ENCODE results near the gene INPP1. TPM values are rescaled to one million over a fixed set of nuclear protein-coding genes. Genes with fewer than 3 reads are reported as not detected.

The INPP1 gene
- total RNA-seq, 4 donors from 2014 or later, result 10.9 to 12.0 (median 11.9) TPM

GRCh38 chr2:190402986-190403603 lies 59.7 kb downstream of the INPP1 start:
- 48 to 58% methylated on average over 5 of the region's 5 CpGs for WGBS, 2 donors
- no peak overlapping the region for H3K4me3 ChIP-seq (ENCODE audit: low read depth, poor library complexity, severe bottlenecking)
- no peak for DNase-seq (ENCODE audit: low spot score in 2 of 2)
- TF ChIP-seq POLR2A (IDR thresholded peaks at IDR 0.05), result no peak
- no peak for TF ChIP-seq CTCF (IDR thresholded peaks at IDR 0.05)
- intact Hi-C loops (cut with DNase I; ENCODE audit: low total_unique reads), result loop anchor here (10.0 kb wide), 1 partner anchor 252 kb away; no protein-coding TSS in a partner anchor

GRCh38 chr2:190404487-190404886 lies 61.1 kb downstream of the INPP1 start:
- no peak for TF ChIP-seq POLR2A (IDR thresholded peaks at IDR 0.05)
- no peak for TF ChIP-seq CTCF (IDR thresholded peaks at IDR 0.05)
- intact Hi-C loops (cut with DNase I; ENCODE audit: low total_unique reads), result loop anchor here (10.0 kb wide), 1 partner anchor 250 kb away; no protein-coding TSS in a partner anchor

GRCh38 chr2:190405070-190405469 lies 61.7 kb downstream of the INPP1 start:
- no peak overlapping the region for H3K4me3 ChIP-seq (ENCODE audit: low read depth, poor library complexity, severe bottlenecking)
- no peak for DNase-seq (ENCODE audit: low spot score in 2 of 2)
- intact Hi-C loops (cut with DNase I; ENCODE audit: low total_unique reads), result loop anchor here (10.0 kb wide), 1 partner anchor 250 kb away; no protein-coding TSS in a partner anchor
- 62 to 73% methylated on average over 3 of the region's 3 CpGs for WGBS, 2 donors
- TF ChIP-seq CTCF (IDR thresholded peaks at IDR 0.05), result no peak
- no peak for TF ChIP-seq POLR2A (IDR thresholded peaks at IDR 0.05)

More at GRCh38 chr2:190404487-190404886, 61.1 kb downstream of the INPP1 start:
- no peak overlapping the region for H3K4me3 ChIP-seq (ENCODE audit: low read depth, poor library complexity, severe bottlenecking)
- no peak for DNase-seq (ENCODE audit: low spot score in 2 of 2)

GRCh38 chr2:190405995-190406394 lies 62.6 kb downstream of the INPP1 start:
- WGBS, 2 donors, result 85 to 99% methylated on average over 3 of the region's 3 CpGs
- no peak for DNase-seq (ENCODE audit: low spot score in 2 of 2)
- intact Hi-C loops (cut with DNase I; ENCODE audit: low total_unique reads), result loop anchor here (10.0 kb wide), 1 partner anchor 249 kb away; no protein-coding TSS in a partner anchor
- no peak overlapping the region for H3K4me3 ChIP-seq (ENCODE audit: low read depth, poor library complexity, severe bottlenecking)
- no peak for TF ChIP-seq CTCF (IDR thresholded peaks at IDR 0.05)
- no peak for TF ChIP-seq POLR2A (IDR thresholded peaks at IDR 0.05)

- 75 to 79% methylated on average over 4 of the region's 4 CpGs for WGBS, 2 donors
- no peak for TF ChIP-seq CTCF (IDR thresholded peaks at IDR 0.05)
- no peak for TF ChIP-seq POLR2A (IDR thresholded peaks at IDR 0.05)
- no peak for DNase-seq (ENCODE audit: low spot score in 2 of 2)
- H3K4me3 ChIP-seq (ENCODE audit: low read depth, poor library complexity, severe bottlenecking), result no peak overlapping the region
- intact Hi-C loops (cut with DNase I; ENCODE audit: low total_unique reads), result loop anchor here (10.0 kb wide), 1 partner anchor 248 kb away; no protein-coding TSS in a partner anchor
Measured at GRCh38 chr2:190406805-190407204, 63.4 kb downstream of the INPP1 start.
